GM13976 (cell line): ENCODE data around the gene GATA3.

Source experiments
- DNase-seq: peaks from one replicate; pipeline ENCODE4 v3.0.0; 2012; ENCODE audit warnings: low spot score
- in situ Hi-C: fragments of 300-500 bp; cut with MboI; formaldehyde crosslinking; loops from one replicate; pipeline ENCODE4 v1.12.0; 2022; ENCODE audit warnings: low sequenced_read_pairs, mixed read lengths, inconsistent platforms; ENCODE audit not compliant: unreplicated experiment
- TF ChIP-seq, protein P1 (sequence below): IDR thresholded peaks from 2 replicates; pipeline ENCODE4 v1.5.1; 2012; ENCODE audit warnings: borderline replicate concordance, mild to moderate bottlenecking; ENCODE audit not compliant: insufficient read depth; ENCODE audit errors: extremely low read depth, missing control alignments, control extremely low read depth

Gene GATA3

DNA sequence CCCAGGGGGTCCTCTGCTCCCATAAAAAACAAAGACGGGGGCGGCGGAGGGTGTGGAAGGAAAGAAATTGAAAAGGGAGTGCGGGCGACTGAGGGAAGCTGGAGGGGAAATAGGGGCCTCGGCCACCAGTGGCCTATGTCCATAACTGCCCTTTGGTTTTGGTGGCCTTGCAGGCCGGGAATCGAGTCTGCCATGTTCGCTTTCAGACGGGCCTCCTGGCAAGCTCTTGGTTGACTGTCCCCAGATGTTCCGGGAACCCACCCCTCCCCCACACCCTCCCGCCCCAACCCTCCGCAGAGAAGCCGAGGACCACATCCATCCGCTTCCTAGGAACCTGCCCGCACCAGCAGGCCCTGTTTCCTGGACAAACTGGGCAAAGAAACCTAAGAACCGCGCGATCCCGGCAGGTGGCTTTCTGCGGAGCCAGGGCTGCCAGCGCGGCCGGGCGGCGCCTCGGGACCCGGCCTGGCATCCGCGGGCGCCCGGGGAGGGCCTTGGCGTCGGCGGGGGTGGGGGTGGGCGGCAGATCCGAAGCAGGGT lies 20.0 kb upstream of the GATA3 start:
- TF ChIP-seq, protein P1, sequence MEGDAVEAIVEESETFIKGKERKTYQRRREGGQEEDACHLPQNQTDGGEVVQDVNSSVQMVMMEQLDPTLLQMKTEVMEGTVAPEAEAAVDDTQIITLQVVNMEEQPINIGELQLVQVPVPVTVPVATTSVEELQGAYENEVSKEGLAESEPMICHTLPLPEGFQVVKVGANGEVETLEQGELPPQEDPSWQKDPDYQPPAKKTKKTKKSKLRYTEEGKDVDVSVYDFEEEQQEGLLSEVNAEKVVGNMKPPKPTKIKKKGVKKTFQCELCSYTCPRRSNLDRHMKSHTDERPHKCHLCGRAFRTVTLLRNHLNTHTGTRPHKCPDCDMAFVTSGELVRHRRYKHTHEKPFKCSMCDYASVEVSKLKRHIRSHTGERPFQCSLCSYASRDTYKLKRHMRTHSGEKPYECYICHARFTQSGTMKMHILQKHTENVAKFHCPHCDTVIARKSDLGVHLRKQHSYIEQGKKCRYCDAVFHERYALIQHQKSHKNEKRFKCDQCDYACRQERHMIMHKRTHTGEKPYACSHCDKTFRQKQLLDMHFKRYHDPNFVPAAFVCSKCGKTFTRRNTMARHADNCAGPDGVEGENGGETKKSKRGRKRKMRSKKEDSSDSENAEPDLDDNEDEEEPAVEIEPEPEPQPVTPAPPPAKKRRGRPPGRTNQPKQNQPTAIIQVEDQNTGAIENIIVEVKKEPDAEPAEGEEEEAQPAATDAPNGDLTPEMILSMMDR: no peak
- DNase-seq: no peak
- in situ Hi-C loops: no loop called here

DNA sequence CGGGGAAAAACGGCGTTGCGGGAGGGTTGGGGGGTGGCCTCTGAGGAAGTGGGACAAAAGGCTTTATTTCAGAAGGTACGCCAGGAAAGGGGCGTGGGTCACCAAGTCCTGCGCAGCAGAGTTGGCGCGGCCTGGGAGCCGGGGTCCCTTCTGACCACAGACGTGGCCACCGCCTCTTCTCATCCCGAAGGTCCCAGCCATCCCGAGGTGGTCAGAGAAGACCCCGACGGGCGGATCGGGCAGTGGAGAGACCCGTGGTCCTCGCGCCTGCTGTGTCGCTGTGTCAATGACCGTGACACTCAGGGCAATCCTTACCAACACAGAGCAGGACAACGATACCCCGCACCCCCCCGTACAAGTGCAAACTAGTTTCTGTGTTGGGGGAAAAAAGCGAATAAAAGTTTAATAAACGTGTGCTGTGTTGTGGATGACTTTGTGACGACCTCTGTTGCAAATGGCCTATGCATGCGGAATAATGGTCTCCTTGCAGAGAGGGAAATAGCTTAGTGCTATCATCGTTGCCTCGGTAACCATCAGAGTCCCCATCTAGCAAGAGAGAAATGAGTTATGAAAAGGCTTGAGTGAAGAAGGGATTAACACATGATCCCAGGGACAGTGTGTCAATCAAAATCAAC lies 19.4 kb upstream of the GATA3 start:
- TF ChIP-seq, protein P1: no peak
- no peak for DNase-seq
- in situ Hi-C loops: no loop called here

DNA sequence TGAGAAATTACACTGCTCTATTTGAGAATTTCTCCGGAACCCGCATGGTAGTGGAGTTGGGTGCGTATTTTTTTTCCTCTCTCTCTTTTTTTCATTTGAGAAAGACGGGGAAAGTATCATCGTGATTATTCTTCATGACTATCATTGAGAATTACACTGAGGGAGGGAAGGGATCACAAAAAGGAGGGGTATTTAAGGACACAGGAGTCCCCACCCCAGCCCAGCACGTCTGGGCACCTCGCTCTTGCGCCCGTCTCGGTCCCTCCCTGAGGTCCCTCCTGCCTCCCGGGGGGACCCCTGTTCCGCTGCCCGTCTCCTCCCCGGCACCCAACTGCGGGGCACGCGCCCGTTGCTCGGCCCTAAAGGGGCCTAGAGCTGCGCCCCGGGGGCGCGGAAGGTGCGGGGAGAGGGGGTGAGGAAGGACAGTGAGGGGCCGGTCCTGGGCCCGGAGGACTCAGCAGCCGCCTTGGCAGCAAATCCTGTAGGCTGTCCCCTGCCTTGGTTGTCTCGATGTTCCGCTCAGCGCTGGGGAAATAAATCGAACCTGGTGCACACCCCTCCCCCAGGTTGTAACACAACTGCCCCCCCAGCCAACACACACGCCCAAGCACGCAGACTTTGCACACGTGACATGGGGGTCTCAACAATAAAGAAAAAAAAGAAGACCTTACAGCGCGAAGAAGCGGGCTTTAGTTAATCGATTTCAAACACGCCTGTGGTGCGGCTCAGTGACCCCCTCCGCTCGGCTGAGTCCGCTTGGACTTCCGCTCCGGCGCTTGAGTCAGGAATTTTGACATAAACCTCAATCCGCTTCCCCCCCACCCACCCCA lies 18.6 kb upstream of the GATA3 start:
- TF ChIP-seq, protein P1: no peak
- in situ Hi-C loops: no loop called here
- DNase-seq: no peak

DNA sequence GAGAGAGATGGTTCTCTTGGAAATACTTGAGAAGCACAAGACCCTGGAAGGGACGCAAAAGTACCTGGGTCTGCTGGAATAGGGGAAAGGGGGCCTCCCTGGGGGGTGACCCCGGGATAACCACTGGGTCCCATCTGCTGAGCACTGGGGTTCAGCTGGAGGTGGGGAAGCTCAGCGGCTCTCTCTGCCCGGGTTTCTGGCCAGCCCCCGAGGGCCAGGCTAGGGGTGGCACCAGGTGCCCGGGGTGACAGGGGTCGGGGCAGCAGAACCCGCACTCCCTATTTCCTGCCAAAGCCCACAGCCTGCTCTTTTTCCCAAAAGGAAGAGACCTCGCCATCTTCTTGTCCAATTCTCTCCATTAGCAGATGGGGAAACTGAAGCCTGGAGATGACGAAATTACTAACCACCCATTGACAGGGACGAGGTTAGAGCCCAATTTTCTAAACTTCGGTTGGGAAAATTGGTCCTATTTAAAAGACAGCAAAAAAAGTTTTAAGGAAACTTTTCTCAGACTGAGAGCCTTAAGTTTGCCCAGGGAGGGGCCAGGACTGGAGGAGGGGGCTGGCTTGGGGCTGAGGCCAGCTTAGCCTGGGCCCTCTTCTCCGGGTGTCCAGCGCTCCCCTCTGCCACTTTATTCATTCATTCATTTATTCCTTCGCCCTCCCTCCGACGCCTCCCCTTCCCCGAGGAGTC lies 17.8 kb upstream of the GATA3 start:
- no peak for DNase-seq
- TF ChIP-seq, protein P1: no peak
- in situ Hi-C loops: no loop called here

DNA sequence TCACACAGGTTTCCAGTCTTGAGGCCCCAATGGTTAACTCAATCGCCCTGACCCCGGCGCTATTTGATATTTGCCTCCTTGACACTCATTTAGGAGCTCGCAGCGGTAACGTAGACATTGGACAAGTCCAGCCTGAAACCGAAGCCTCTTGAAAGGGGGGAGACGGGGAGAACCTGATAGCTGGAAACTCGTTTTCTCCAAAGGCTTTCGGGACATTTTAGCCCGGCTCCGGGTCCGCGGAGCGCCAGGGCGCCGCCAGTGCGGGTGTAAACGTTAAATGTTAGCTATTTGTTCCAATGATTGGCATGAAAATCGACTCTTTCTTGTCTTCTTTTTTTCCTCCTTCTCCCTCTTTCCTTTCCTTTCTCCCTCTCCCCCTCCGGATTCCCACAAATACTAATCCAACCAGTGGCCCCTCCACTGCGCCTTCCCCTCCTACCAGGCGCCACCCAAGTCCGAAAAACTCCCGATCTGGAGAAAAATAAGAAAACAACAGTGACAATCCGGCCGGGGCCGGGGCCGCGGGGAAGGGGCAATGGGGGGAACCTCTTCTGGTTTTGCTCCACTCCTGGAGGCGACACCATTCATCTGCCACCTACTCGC lies 17.2 kb upstream of the GATA3 start:
- TF ChIP-seq, protein P1: no peak
- in situ Hi-C loops: no loop called here

More for the DNA sequence above, 17.2 kb upstream of the GATA3 start:
- DNase-seq: no peak
